Fibroblast of lung (primary cell): ENCODE data around the gene PRR5L. TPM values are rescaled to one million over a fixed set of nuclear protein-coding genes. Genes with fewer than 3 reads are reported as not detected.
A peak's percentile ranks its signal among the peaks of the same experiment; 100 is the strongest.

ENCODE experiments used
- DNase-seq, 2 donors: peaks; one replicate each; pipeline versions ENCODE4 v3.0.0 to v3.0.0-alpha.2; 2010; ENCODE audit warnings: low read depth in 2 of 2
- H2AFZ ChIP-seq: 2 replicates; pipeline ENCODE4 v1.5.1; 2012; ENCODE audit warnings: low read length, control low read depth, inconsistent platforms
- H3K27ac ChIP-seq: 2 replicates; pipeline ENCODE4 v1.5.1; 2011; ENCODE audit warnings: low read length, control low read depth; ENCODE audit not compliant: insufficient read depth
- H3K27me3 ChIP-seq: 2 replicates; pipeline ENCODE4 v1.5.1; 2011; ENCODE audit warnings: mild to moderate bottlenecking, low read length; ENCODE audit not compliant: control insufficient read depth, insufficient read depth
- H3K36me3 ChIP-seq: 2 replicates; pipeline ENCODE4 v1.5.1; 2011; ENCODE audit warnings: low read length; ENCODE audit not compliant: control insufficient read depth, insufficient read depth
- H3K4me1 ChIP-seq: 2 replicates; pipeline ENCODE4 v1.5.1; 2011; ENCODE audit warnings: low read length; ENCODE audit not compliant: control insufficient read depth, insufficient read depth; ENCODE audit errors: extremely low read depth
- H3K4me2 ChIP-seq: 2 replicates; pipeline ENCODE4 v1.5.1; 2011; ENCODE audit warnings: low read length, control low read depth; ENCODE audit not compliant: insufficient read depth; ENCODE audit errors: extremely low read depth
- H3K4me3 ChIP-seq, 4 experiments: fragments of 200-600 bp in 1 of 4; sonication (generic) in 1 of 4; replicated peaks in 1 of 4; 2 replicates each; pipeline ENCODE4 v1.5.1; 2011 to 2016; ENCODE audit warnings: low read length in 4 of 4, low read depth in 3 of 4, mild to moderate bottlenecking in 3 of 4, control low read depth in 2 of 4, inconsistent platforms in 1 of 4, mixed read lengths in 1 of 4; ENCODE audit not compliant: insufficient read depth in 1 of 4; ENCODE audit errors: control extremely low read depth in 1 of 4
- H3K79me2 ChIP-seq: 2 replicates; pipeline ENCODE4 v1.5.1; 2012; ENCODE audit warnings: mild to moderate bottlenecking, low read length, inconsistent platforms; ENCODE audit not compliant: control insufficient read depth, insufficient read depth
- H3K9ac ChIP-seq: 2 replicates; pipeline ENCODE4 v1.5.1; 2011; ENCODE audit warnings: mild to moderate bottlenecking, low read length, control low read depth; ENCODE audit not compliant: insufficient read depth
- H3K9me3 ChIP-seq: 2 replicates; pipeline ENCODE4 v1.5.1; 2012; ENCODE audit warnings: low read depth, low read length; ENCODE audit not compliant: control insufficient read depth, insufficient read depth
- H4K20me1 ChIP-seq: 2 replicates; pipeline ENCODE4 v1.5.1; 2011; ENCODE audit warnings: low read length; ENCODE audit not compliant: control insufficient read depth, insufficient read depth; ENCODE audit errors: extremely low read depth
- EZH2 ChIP-seq: IDR thresholded peaks from 2 replicates; pipeline ENCODE4 v1.5.1; 2012; ENCODE audit warnings: low read length, control low read depth, mild to moderate bottlenecking; ENCODE audit errors: missing control alignments
- polyA plus RNA-seq, 2 donors: library from polyadenylated mRNA; depleted of rRNA in 1 of 2; stranded (reverse) in 1 of 2; unstranded in 1 of 2; fragments of >200 nt; gene quantifications; 2 replicates each; pipeline ENCODE4 v1.2.1, GENCODE V29; 2011 to 2012; ENCODE audit warnings: missing spikeins in 1 of 2
- total RNA-seq: library from RNA; depleted of rRNA; stranded (reverse); fragments of >200 nt; gene quantifications from 2 replicates; pipeline ENCODE4 v1.2.1, GENCODE V29; 2014
- TF ChIP-seq, protein P1 (sequence below), 2 donors: IDR thresholded peaks in 1 of 2; conservative IDR thresholded peaks in 1 of 2; 1 replicate in 1 of 2; 2 replicates in 1 of 2; pipeline ENCODE4 v1.5.1; 2011 to 2012; ENCODE audit warnings: low read length in 2 of 2, control low read depth in 1 of 2, inconsistent platforms in 1 of 2, low read depth in 1 of 2, mild to moderate bottlenecking in 1 of 2

The PRR5L gene
- total and polyA plus RNA-seq, 2 donors (not counting 1 experiment from before 2014, with no cell fraction given): 2.8 to 6.3 TPM

DNA sequence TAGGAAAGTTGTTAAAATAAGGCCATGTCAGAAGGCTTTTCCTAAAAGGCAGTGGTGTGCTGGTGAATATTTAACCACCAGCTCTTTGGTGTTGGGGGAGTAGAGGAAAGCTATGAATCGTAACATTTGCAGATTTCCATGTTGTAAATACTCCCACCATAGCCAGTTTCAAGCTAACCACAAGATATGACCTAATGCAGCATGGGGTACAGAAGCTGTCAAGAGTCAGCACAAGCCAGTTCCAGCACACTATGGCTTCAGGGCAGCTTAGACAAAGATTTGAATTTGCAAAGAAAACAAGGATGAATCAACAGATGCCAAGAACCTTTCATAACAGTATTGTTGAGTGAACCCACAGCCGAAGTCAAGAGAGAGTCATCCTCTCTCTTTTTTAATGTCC, 46.8 kb upstream of the PRR5L start:
- H3K27me3 ChIP-seq: no peaks in the 10 kb centered on the region
- peak; percentile 86 to 87 for DNase-seq
- H2AFZ ChIP-seq: no peak overlapping the region
- H3K4me2 ChIP-seq: no peak overlapping the region
- no peaks in the 10 kb centered on the region for H4K20me1 ChIP-seq
- no peaks in the 10 kb centered on the region for H3K9me3 ChIP-seq
- H3K4me3 ChIP-seq: no peak overlapping the region
- H3K36me3 ChIP-seq: no peaks in the 10 kb centered on the region
- no peak for TF ChIP-seq EZH2
- TF ChIP-seq, protein P1, sequence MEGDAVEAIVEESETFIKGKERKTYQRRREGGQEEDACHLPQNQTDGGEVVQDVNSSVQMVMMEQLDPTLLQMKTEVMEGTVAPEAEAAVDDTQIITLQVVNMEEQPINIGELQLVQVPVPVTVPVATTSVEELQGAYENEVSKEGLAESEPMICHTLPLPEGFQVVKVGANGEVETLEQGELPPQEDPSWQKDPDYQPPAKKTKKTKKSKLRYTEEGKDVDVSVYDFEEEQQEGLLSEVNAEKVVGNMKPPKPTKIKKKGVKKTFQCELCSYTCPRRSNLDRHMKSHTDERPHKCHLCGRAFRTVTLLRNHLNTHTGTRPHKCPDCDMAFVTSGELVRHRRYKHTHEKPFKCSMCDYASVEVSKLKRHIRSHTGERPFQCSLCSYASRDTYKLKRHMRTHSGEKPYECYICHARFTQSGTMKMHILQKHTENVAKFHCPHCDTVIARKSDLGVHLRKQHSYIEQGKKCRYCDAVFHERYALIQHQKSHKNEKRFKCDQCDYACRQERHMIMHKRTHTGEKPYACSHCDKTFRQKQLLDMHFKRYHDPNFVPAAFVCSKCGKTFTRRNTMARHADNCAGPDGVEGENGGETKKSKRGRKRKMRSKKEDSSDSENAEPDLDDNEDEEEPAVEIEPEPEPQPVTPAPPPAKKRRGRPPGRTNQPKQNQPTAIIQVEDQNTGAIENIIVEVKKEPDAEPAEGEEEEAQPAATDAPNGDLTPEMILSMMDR (conservative IDR thresholded peaks at IDR 0.05 in 1 of 2, IDR thresholded peaks at IDR 0.05 in 1 of 2; ENCODE audit: low read depth in 1 of 2, low read length in 2 of 2): no peak
- H3K9ac ChIP-seq: no peak overlapping the region
- H3K27ac ChIP-seq: no peak overlapping the region
- no peaks in the 10 kb centered on the region for H3K4me1 ChIP-seq
- H3K79me2 ChIP-seq: no peaks in the 10 kb centered on the region

DNA sequence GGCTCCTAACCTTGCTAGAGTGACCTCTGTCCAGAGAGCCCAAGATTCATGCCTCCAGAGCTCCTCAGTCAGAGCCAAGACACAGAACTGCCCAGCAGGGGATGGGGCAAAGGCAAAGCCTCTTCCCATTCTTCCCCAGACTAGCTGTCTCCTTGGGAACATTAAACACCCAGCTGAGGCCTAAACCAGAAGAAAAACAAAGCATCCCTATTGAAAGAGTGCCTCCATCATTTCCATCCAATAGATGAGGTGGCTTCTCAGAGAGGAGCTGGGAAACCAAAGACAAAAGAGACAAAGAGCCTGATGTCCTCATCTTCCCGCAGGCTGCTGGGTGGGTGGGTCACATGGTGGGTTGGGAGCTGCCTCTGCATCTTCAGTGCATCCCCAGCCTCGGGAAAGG, 44.3 kb upstream of the PRR5L start:
- no peak overlapping the region for H2AFZ ChIP-seq
- no peak overlapping the region for H3K4me2 ChIP-seq
- H3K4me1 ChIP-seq: no peaks in the 10 kb centered on the region
- DNase-seq: no peak
- H3K9ac ChIP-seq: no peak overlapping the region
- no peaks in the 10 kb centered on the region for H3K36me3 ChIP-seq
- H3K27me3 ChIP-seq: no peaks in the 10 kb centered on the region
- H4K20me1 ChIP-seq: no peaks in the 10 kb centered on the region
- no peaks in the 10 kb centered on the region for H3K9me3 ChIP-seq
- no peak overlapping the region for H3K4me3 ChIP-seq
- TF ChIP-seq, protein P1 (conservative IDR thresholded peaks at IDR 0.05 in 1 of 2, IDR thresholded peaks at IDR 0.05 in 1 of 2; ENCODE audit: low read depth in 1 of 2, low read length in 2 of 2): no peak
- TF ChIP-seq EZH2: no peak
- no peak overlapping the region for H3K27ac ChIP-seq
- no peaks in the 10 kb centered on the region for H3K79me2 ChIP-seq

DNA sequence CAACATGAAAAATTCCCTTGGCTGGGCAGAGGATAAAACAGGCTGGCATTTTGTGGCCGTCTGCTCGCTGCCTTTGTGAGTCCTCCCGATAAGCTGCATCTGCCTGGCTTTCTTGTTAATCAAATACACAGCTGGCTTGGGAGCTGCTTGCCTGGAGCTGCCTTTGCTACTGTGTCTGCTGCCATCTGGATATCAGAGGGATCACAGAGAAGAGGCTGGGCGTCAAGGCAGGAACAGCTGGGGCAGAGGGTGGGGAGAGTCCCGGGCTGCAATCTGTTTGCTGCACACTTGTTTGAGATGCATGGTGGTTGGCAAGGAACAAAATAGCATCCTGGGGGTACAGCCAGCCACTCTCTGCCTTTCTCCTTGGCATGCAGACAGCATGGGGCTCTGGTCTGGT, 42.9 kb upstream of the PRR5L start:
- no peak overlapping the region for H3K4me2 ChIP-seq
- no peaks in the 10 kb centered on the region for H3K36me3 ChIP-seq
- H3K4me1 ChIP-seq: no peaks in the 10 kb centered on the region
- no peaks in the 10 kb centered on the region for H3K79me2 ChIP-seq
- H3K4me3 ChIP-seq: no peak overlapping the region
- TF ChIP-seq EZH2: no peak
- TF ChIP-seq, protein P1 (conservative IDR thresholded peaks at IDR 0.05 in 1 of 2, IDR thresholded peaks at IDR 0.05 in 1 of 2; ENCODE audit: low read depth in 1 of 2, low read length in 2 of 2): no peak
- H3K27me3 ChIP-seq: no peaks in the 10 kb centered on the region
- H3K9me3 ChIP-seq: no peaks in the 10 kb centered on the region
- no peak overlapping the region for H3K9ac ChIP-seq
- no peaks in the 10 kb centered on the region for H4K20me1 ChIP-seq
- H2AFZ ChIP-seq: no peak overlapping the region
- DNase-seq: peak in 1 of 2 donors; percentile 40
- no peak overlapping the region for H3K27ac ChIP-seq
